Body of pancreas (tissue), 4 donors: ENCODE results near the gene OR1J2. TPM values are rescaled to one million over a fixed set of nuclear protein-coding genes. Genes with fewer than 3 reads are reported as not detected.

ENCODE experiments used
- ATAC-seq: fragments of 150-250 bp; one replicate; pipeline ENCODE4 v1.9.1; 2016
- DNase-seq, 4 donors: peaks; one replicate each; pipeline ENCODE4 v3.0.0-alpha.2; 2019
- H3K27ac ChIP-seq, 4 donors: fragments of 200-600 bp; sonication (generic); 1 replicate in 3 of 4; 2 replicates in 1 of 4; pipeline versions ENCODE4 v1.5.1 to v1.6.1; 2016 to 2019; ENCODE audit warnings: mild to moderate bottlenecking in 1 of 4, mixed read lengths in 1 of 4, moderate library complexity in 1 of 4
- H3K27me3 ChIP-seq, 2 donors: fragments of 200-600 bp; sonication (generic); one replicate each; pipeline ENCODE4 v1.6.0; 2016; ENCODE audit warnings: mild to moderate bottlenecking in 1 of 2
- H3K36me3 ChIP-seq, 2 donors: fragments of 200-600 bp; sonication (generic); replicated peaks in 1 of 2; 2 replicates each; pipeline ENCODE4 v1.5.1; 2016; ENCODE audit warnings: low read depth in 2 of 2; ENCODE audit not compliant: insufficient read depth in 1 of 2
- H3K4me1 ChIP-seq: fragments of 200-600 bp; sonication (generic); one replicate; pipeline ENCODE4 v1.6.0; 2016
- H3K4me3 ChIP-seq, 2 donors: fragments of 200-600 bp; sonication (generic); 1 replicate in 1 of 2; 2 replicates in 1 of 2; pipeline ENCODE4 v1.5.1; 2016 to 2019
- H3K9me3 ChIP-seq, 3 donors: fragments of 200-600 bp; sonication (generic); 1 replicate in 2 of 3; 2 replicates in 1 of 3; pipeline ENCODE4 v1.5.1; 2016
- POLR2A ChIP-seq, 3 donors: fragments of 450-650 bp; IDR thresholded peaks; one replicate each; pipeline ENCODE4 v1.6.1; 2016; ENCODE audit warnings: antibody characterized with exemption in 3 of 3, mild to moderate bottlenecking in 2 of 3
- WGBS, 2 donors: methylation state at CpG; one replicate each; pipeline ENCODE4 v1.1.5; 2017; 5-methylcytosine and 5-hydroxymethylcytosine counted together
- intact Hi-C: fragments of 100-400 bp; cut with DNase I; formaldehyde crosslinking; loops from one replicate; pipeline ENCODE4 v1.15.1; 2023
- total RNA-seq, 2 donors: library from RNA; depleted of rRNA; stranded (reverse); fragments of >200 nt; gene quantifications; one replicate each; pipeline ENCODE4 v1.1.0, GENCODE V29; 2016
- TF ChIP-seq, protein P1 (sequence below), 7 experiments: fragments of 450-650 bp in 4 of 7; fragments of 200-600 bp in 3 of 7; sonication (generic) in 3 of 7; IDR thresholded peaks; one replicate each; pipeline ENCODE4 v1.5.1; 2016 to 2019; ENCODE audit warnings: antibody characterized with exemption in 7 of 7

OR1J2 gene
- total RNA-seq, 2 donors from 2014 or later, result not detected

DNA sequence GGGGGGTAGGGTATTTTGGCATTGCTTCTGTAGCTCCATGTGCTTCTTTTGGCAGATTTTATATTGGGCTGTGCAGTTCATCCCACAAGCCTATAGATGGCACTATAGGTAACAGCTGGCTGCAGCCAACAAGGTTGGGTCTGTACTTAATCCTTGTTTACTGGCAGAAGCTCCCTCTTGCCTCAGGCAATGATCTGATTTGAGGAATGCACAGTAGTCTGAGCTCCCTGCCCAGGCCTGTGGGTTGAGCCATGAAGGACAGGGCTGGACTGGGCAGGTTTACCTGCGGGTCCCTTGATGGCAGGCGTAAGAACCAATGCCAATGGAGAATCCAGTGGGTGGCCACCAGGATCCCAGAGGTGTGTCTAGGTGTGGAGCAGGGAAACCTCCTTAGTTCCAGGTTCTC is 11.7 kb upstream of the OR1J2 start:
- H3K36me3 ChIP-seq, result no peaks in the 10 kb centered on the region
- H3K27ac ChIP-seq, result no peak overlapping the region
- H3K4me3 ChIP-seq, result no peak overlapping the region
- WGBS, 2 donors, result 77% methylated on average over 2 of the region's 2 CpGs; no CpG with 5 or more reads in 1 of the 2 donors
- peak in 2 of 4 donors; percentile 13 to 15 for DNase-seq
- H3K4me1 ChIP-seq, result no peaks in the 10 kb centered on the region
- H3K27me3 ChIP-seq, result no peaks in the 10 kb centered on the region
- no peak for TF ChIP-seq POLR2A (IDR thresholded peaks at IDR 0.05)
- TF ChIP-seq, protein P1, sequence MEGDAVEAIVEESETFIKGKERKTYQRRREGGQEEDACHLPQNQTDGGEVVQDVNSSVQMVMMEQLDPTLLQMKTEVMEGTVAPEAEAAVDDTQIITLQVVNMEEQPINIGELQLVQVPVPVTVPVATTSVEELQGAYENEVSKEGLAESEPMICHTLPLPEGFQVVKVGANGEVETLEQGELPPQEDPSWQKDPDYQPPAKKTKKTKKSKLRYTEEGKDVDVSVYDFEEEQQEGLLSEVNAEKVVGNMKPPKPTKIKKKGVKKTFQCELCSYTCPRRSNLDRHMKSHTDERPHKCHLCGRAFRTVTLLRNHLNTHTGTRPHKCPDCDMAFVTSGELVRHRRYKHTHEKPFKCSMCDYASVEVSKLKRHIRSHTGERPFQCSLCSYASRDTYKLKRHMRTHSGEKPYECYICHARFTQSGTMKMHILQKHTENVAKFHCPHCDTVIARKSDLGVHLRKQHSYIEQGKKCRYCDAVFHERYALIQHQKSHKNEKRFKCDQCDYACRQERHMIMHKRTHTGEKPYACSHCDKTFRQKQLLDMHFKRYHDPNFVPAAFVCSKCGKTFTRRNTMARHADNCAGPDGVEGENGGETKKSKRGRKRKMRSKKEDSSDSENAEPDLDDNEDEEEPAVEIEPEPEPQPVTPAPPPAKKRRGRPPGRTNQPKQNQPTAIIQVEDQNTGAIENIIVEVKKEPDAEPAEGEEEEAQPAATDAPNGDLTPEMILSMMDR (IDR thresholded peaks at IDR 0.05), result peak; percentile 18 to 73 (median 54)
- H3K9me3 ChIP-seq, result peaks cover 0 to 6% (median 0%) of the 10 kb centered on the region in 3 donors
- ATAC-seq, result no peak
- intact Hi-C loops, result no loop called here

DNA sequence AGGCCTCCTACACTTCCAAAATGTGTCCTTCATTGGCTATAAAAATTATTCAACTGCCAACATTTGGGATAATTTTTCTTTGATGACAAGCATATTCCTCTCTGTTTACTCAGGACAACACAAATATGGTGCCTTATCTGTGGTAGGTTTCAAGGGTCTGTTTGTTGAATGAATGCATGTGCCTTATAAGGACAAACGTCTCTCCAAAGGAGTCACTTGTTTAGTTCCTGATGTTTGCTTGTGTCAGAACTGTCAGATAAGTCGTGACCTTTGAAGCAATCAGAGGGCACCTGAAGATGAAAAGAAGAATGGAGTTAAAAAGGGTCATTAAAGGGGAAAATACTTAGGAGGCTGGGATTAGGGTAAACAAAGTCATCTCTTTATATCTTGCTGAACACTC is 3.6 kb upstream of the OR1J2 start:
- TF ChIP-seq POLR2A (IDR thresholded peaks at IDR 0.05), result no peak
- 10 to 12% methylated on average over 2 of the region's 2 CpGs for WGBS, 2 donors
- Histone ChIP-seq H3K9me3 (no peaks in the 10 kb centered on the region), H3K27me3 (no peaks in the 10 kb centered on the region), H3K4me1 (no peaks in the 10 kb centered on the region), H3K4me3 (no peak overlapping the region), H3K27ac (no peak overlapping the region), H3K36me3 (no peaks in the 10 kb centered on the region)
- ATAC-seq, result no peak
- intact Hi-C loops, result no loop called here
- DNase-seq, result no peak

DNA sequence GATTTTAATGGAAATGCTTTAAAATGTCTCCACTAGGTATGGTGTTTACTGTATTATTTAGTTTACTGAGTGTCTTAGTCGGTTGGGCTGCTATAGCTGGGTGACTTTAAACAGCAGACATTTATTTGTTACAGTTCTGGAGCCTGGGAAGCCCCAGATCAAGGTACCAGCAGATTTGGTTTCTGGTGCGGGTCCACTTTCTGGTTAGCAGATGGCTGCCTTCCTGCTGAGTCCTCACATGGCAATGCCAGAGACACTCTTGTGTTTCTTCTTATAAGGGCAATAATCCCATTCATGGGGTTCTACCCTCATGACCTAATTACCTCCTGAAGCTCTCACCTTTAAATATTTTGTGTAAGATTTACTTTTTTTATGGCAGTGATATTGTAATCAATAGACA is 7.6 kb downstream of the OR1J2 start:
- no peak for DNase-seq
- Histone ChIP-seq H3K4me1 (no peaks in the 10 kb centered on the region), H3K9me3 (no peaks in the 10 kb centered on the region), H3K36me3 (no peaks in the 10 kb centered on the region), H3K27ac (no peak overlapping the region), H3K4me3 (no peak overlapping the region), H3K27me3 (peaks cover 0 to 3% of the 10 kb centered on the region in 2 donors)
- intact Hi-C loops, result no loop called here
- no peak for ATAC-seq
- WGBS, 2 donors, result 43 to 54% methylated on average over 2 of the region's 2 CpGs
- TF ChIP-seq, protein P1 (IDR thresholded peaks at IDR 0.05), result no peak
- no peak for TF ChIP-seq POLR2A (IDR thresholded peaks at IDR 0.05)

DNA sequence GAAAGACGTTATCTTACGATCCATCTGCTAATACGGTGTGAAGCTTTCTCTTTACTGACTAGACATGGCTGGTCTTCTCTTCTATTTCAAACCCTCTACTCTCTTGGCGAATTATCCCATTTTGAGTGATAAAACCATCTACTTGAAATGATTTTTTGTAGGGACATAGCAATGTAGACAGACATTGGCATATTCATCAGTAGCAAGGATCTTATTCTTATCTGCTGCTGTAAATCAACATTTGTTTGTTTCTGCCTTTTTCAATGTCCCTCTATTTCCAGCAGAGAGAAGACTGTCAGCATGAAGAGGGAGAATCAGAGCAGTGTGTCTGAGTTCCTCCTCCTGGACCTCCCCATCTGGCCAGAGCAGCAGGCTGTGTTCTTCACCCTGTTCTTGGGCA is 8.2 kb downstream of the OR1J2 start, which contains the start of gene OR1J4:
TSS of gene OR1J4 (plus strand) at position 301 of the 400 bp plus-strand sequence. CDS start at position 301, 0 bp downstream.
- no peak for DNase-seq
- no peak for TF ChIP-seq POLR2A (IDR thresholded peaks at IDR 0.05)
- TF ChIP-seq, protein P1 (IDR thresholded peaks at IDR 0.05), result no peak
- intact Hi-C loops, result no loop called here
- no peak for ATAC-seq
- H3K4me3 ChIP-seq, result no peak within 1 kb of the TSS
- H3K36me3 ChIP-seq, result no peaks in the 10 kb centered on the region
- H3K9me3 ChIP-seq, result no peaks in the 10 kb centered on the region
- H3K4me1 ChIP-seq, result no peaks in the 10 kb centered on the region
- peaks cover 0 to 3% of the 10 kb centered on the region in 2 donors for H3K27me3 ChIP-seq
- H3K27ac ChIP-seq, result no peak within 1 kb of the TSS
- WGBS, 2 donors, result 66 to 73% methylated on average over 4 of the region's 4 CpGs

DNA sequence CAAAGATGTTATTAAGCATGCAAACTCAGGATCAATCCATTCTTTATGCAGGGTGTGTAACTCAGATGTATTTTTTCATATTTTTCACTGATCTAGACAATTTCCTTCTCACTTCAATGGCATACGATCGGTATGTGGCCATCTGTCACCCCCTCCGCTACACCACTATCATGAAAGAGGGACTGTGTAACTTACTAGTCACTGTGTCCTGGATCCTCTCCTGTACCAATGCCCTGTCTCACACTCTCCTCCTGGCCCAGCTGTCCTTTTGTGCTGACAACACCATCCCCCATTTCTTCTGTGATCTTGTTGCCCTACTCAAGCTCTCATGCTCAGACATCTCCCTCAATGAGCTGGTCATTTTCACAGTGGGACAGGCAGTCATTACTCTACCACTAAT is 8.8 kb downstream of the OR1J2 start:
- Histone ChIP-seq H3K4me1 (no peaks in the 10 kb centered on the region), H3K27me3 (peaks cover 0 to 3% of the 10 kb centered on the region in 2 donors), H3K27ac (no peak overlapping the region), H3K9me3 (no peaks in the 10 kb centered on the region), H3K4me3 (no peak overlapping the region), H3K36me3 (no peaks in the 10 kb centered on the region)
- 72% methylated on average over 3 of the region's 3 CpGs for WGBS, 2 donors
- intact Hi-C loops, result no loop called here
- DNase-seq, result no peak
- TF ChIP-seq, protein P1 (IDR thresholded peaks at IDR 0.05), result no peak
- ATAC-seq, result no peak
